Spleen (tissue), 7 donors: ENCODE results near the gene PIR.

ENCODE experiments used
- CTCF ChIP-seq, 11 experiments: fragments of 200-600 bp in 7 of 11; fragments of 450-650 bp in 4 of 11; sonication (generic) in 4 of 11; IDR thresholded peaks in 8 of 11; conservative IDR thresholded peaks in 3 of 11; 1 replicate in 7 of 11; 2 replicates in 4 of 11; pipeline versions ENCODE4 v1.4.0 to v1.8.0; 2016 to 2021; ENCODE audit warnings: antibody characterized with exemption in 11 of 11, inconsistent platforms in 4 of 11, mild to moderate bottlenecking in 1 of 11
- POLR2A ChIP-seq, 3 donors: fragments of 450-650 bp; IDR thresholded peaks; one replicate each; pipeline ENCODE4 v1.5.1; 2017; ENCODE audit warnings: antibody characterized with exemption in 3 of 3, mild to moderate bottlenecking in 1 of 3
- POLR2AphosphoS5 ChIP-seq, 3 donors: sonication (generic); formaldehyde crosslinking; IDR thresholded peaks; one replicate each; pipeline ENCODE4 v1.5.1; 2017; ENCODE audit warnings: antibody characterized with exemption in 3 of 3
- donor health status: DM: no; HTN: no; CAD: no; lungs with moderate emphysema.
- donor health status: DM: no; HTN: no; CAD: no.
- donor health status: DM: no; HTN: no; CAD: no.

DNA sequence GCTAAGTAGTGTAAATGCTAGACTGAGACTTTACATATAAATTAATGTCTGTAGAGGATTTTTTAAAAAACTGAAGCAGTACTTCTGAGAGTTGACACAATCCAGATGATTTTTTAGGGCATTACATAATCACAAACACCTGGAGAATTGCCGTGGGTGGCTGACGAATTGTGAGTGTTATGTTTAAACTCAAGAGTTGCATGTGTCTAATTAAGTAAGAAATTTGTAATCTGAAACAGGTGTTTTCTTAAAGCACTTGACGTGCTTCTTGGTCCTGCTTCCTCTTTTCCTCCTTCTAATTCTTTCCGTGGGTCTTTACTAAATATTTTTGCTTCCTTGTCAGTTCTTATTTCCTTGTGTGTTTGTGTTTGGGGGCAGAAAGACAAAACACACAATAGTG is 27.8 kb downstream of the PIR start:
- TF ChIP-seq POLR2A (IDR thresholded peaks at IDR 0.05) (no peak), POLR2AphosphoS5 (IDR thresholded peaks at IDR 0.05) (no peak), CTCF (IDR thresholded peaks at IDR 0.05 in 8 of 11, conservative IDR thresholded peaks at IDR 0.05 in 3 of 11) (no peak)
